Activated CD8-positive, alpha-beta memory T cell treated with anti-CD3 and anti-CD28 coated beads, Interleukin-2, amount 50 U/mL, for 24 hours (primary cell): Measurements from ENCODE around the gene ATG4C.

Experiments
- DNase-seq: peaks from one replicate; pipeline ENCODE4 v3.0.0-alpha.2; 2020; ENCODE audit errors: extremely low read depth

ATG4C gene

DNA sequence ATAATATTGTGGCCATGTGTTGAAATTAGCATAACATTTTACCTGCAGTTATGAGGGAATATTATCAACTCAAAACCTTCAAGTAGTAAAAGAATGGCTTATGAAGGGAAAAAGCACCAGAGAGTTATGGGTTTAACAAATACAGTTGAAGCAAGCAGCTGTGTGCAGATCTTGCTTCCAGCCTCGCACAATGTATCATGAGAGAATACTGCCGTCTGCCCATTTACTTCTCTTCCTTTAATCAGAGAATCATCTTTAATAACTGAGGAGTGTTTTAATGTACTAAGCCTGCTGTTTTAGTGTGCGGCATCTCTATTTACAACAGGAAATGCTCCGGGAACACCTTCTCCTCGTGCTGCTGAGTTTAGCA, 120.9 kb downstream of the ATG4C start:
- no peak for DNase-seq

GRCh38 chr1:62905309-62905708, 121.4 kb downstream of the ATG4C start:
- no peak for DNase-seq

DNA sequence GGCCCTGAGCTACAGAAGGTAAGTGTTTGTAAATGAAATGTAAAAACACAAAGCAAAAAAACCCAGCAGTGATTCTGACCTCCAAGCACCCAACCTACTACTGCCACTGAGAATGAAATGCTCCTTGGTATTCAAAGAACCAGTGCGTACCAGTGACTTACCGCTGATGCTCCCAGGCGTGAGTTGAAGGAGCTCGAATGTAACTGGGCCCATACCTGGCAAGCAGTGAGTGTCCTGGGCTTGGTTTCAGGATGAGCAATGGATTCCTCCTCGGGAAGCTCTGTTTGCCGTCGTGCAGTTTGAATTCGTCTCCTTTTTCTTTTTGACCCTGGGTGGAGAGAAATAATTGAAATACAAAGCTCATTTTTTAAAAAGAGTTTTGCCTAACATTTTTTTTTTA, 121.9 kb downstream of the ATG4C start:
- DNase-seq: no peak

DNA sequence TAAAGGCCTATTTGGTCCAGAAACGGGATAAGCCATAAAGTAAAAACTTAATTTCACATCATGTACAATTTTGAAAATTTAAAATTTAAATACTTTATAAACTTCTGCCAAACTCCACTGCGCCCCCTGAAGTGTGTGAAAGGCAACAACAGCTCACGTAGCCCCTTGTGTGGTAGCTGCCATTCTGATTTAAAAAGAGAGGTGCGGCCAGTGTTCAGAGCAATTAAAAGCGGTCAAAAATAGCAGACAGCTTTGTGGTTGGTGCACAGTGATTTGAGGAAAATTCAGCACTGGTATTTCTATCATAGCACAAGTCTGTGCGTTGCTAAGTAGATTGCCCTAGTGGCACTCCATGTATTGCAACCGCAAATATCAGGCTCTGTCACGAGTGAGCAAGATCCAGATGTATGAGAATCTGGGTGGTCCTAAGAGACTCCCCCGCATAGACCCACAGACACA, 122.5 kb downstream of the ATG4C start:
- DNase-seq: no peak

DNA sequence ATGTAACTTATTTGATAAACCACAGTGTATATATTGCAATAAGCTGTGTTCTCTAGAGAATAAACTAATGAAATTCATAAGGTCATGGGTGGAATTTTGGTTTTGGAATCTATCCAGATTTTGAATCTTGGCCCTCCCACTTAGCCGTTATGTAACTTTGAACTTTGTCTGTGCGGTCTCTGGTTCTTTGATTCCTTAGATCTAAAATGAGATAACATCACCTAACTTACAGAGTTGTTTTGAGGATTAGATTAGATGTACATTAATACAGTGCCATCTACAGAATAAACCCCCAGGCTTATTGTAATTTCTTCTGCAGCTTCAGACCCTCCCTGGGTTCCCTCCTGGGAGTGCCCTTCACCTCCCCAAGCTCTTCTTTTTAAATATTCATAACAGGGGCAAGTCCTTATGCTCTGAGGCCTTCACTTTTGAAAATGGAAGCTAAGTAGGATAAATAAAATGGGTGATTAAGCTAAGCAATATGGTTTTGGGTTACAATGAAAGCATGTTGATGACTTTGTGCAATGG, 124.3 kb downstream of the ATG4C start:
- DNase-seq: no peak

- DNase-seq: no peak
Measured at GRCh38 chr1:62912028-62912638, 128.2 kb downstream of the ATG4C start.
